Cardiac muscle cell (in vitro differentiated cells and primary cell): ENCODE data around the gene SPATA33. TPM values are rescaled to one million over a fixed set of nuclear protein-coding genes. Genes with fewer than 3 reads are reported as not detected.
"Not testable (repeated sequence)": the region's sequence is repeated elsewhere in the genome, so short reads cannot be mapped to it uniquely, and the experiment has no call there.

Source experiments
- DNase-seq, 2 donors: peaks; one replicate each; pipeline versions ENCODE4 v3.0.0 to v3.0.0-alpha.2; 2010 to 2017; ENCODE audit warnings: low read depth in 1 of 2, low spot score in 1 of 2
- H3K27ac ChIP-seq: fragments of 200-600 bp; sonication (generic); 2 replicates; pipeline ENCODE4 v1.5.1; 2016
- H3K27me3 ChIP-seq: fragments of 200-600 bp; sonication (generic); 2 replicates; pipeline ENCODE4 v1.6.0; 2016; ENCODE audit warnings: control low read depth
- H3K36me3 ChIP-seq: fragments of 200-600 bp; sonication (generic); 2 replicates; pipeline ENCODE4 v1.5.1; 2016; ENCODE audit warnings: control low read depth
- H3K4me1 ChIP-seq: fragments of 200-600 bp; sonication (generic); 2 replicates; pipeline ENCODE4 v1.8.1; 2017; ENCODE audit warnings: low read depth, mild to moderate bottlenecking, mixed run types
- H3K4me3 ChIP-seq: fragments of 200-600 bp; sonication (generic); 2 replicates; pipeline ENCODE4 v1.5.1; 2016; ENCODE audit warnings: mild to moderate bottlenecking
- H3K9me3 ChIP-seq: fragments of 200-600 bp; sonication (generic); 2 replicates; pipeline ENCODE4 v1.5.1; 2017; ENCODE audit warnings: low read depth, mild to moderate bottlenecking, control low read depth
- CTCF ChIP-seq: IDR thresholded peaks from 2 replicates; pipeline ENCODE4 v1.5.1; 2012; ENCODE audit warnings: low read depth, mild to moderate bottlenecking, low read length
- polyA plus RNA-seq: library from polyadenylated mRNA; unstranded; fragments of >200 nt; fragmentation: Nextera tagmentation; extraction: Ambion mirVana; gene quantifications from 2 replicates; pipeline ENCODE4 v1.2.1, GENCODE V29; 2016
- total RNA-seq: library from RNA; depleted of rRNA; stranded (reverse); fragments of >200 nt; gene quantifications from 2 replicates; pipeline ENCODE4 v1.2.3, GENCODE V29; 2016

SPATA33 gene
- total and polyA plus RNA-seq, 2 experiments from 2014 or later, result 8.3 to 13.5 TPM

GRCh38 chr16:89690392-89690901, 32.8 kb downstream of the SPATA33 start:
- H3K36me3 ChIP-seq, result peaks cover 8% of the 10 kb centered on the region
- no peak for TF ChIP-seq CTCF
- no peak for DNase-seq

GRCh38 chr16:89691231-89691985, 33.8 kb downstream of the SPATA33 start:
- Histone ChIP-seq H3K9me3 (no peaks in the 10 kb centered on the region), H3K27ac (no peak overlapping the region), H3K4me3 (no peak overlapping the region), H3K27me3 (no peaks in the 10 kb centered on the region), H3K36me3 (peaks cover 8% of the 10 kb centered on the region), H3K4me1 (peaks cover 7% of the 10 kb centered on the region)
- no peak for DNase-seq
- TF ChIP-seq CTCF, result no peak

More at GRCh38 chr16:89690392-89690901, 32.8 kb downstream of the SPATA33 start:
- H3K27ac ChIP-seq, result no peak overlapping the region
- no peak overlapping the region for H3K4me3 ChIP-seq
- H3K9me3 ChIP-seq, result no peaks in the 10 kb centered on the region
- H3K27me3 ChIP-seq, result no peaks in the 10 kb centered on the region
- peaks cover 7% of the 10 kb centered on the region for H3K4me1 ChIP-seq

- DNase-seq, result no peak
- Histone ChIP-seq H3K4me1 (peaks cover 7% of the 10 kb centered on the region), H3K27me3 (no peaks in the 10 kb centered on the region), H3K36me3 (peaks cover 8% of the 10 kb centered on the region), H3K27ac (no peak overlapping the region), H3K4me3 (no peak overlapping the region), H3K9me3 (no peaks in the 10 kb centered on the region)
- TF ChIP-seq CTCF, result no peak
Observed at GRCh38 chr16:89691986-89692569, 34.4 kb downstream of the SPATA33 start.

- Histone ChIP-seq H3K27me3 (no peaks in the 10 kb centered on the region), H3K9me3 (no peaks in the 10 kb centered on the region), H3K4me1 (no peaks in the 10 kb centered on the region), H3K4me3 (no peak overlapping the region), H3K27ac (no peak overlapping the region), H3K36me3 (peaks cover 8% of the 10 kb centered on the region)
- no peak for DNase-seq
- no peak for TF ChIP-seq CTCF
Observed at GRCh38 chr16:89693289-89693731, 35.7 kb downstream of the SPATA33 start.

GRCh38 chr16:89693931-89694783, 36.5 kb downstream of the SPATA33 start:
- DNase-seq, result no peak
- Histone ChIP-seq H3K27me3 (no peaks in the 10 kb centered on the region), H3K27ac (no peak overlapping the region), H3K4me1 (no peaks in the 10 kb centered on the region), H3K4me3 (no peak overlapping the region), H3K9me3 (no peaks in the 10 kb centered on the region), H3K36me3 (peaks cover 8% of the 10 kb centered on the region)
- TF ChIP-seq CTCF, result no peak

GRCh38 chr16:89694784-89695085, 37.1 kb downstream of the SPATA33 start:
- H3K27me3 ChIP-seq, H3K9me3 ChIP-seq, H3K27ac ChIP-seq, H3K36me3 ChIP-seq, H3K4me3 ChIP-seq, DNase-seq, H3K4me1 ChIP-seq: not testable (repeated sequence)
